ENCODE results near the gene ATP6V0A1.

Gene ATP6V0A1

DNA sequence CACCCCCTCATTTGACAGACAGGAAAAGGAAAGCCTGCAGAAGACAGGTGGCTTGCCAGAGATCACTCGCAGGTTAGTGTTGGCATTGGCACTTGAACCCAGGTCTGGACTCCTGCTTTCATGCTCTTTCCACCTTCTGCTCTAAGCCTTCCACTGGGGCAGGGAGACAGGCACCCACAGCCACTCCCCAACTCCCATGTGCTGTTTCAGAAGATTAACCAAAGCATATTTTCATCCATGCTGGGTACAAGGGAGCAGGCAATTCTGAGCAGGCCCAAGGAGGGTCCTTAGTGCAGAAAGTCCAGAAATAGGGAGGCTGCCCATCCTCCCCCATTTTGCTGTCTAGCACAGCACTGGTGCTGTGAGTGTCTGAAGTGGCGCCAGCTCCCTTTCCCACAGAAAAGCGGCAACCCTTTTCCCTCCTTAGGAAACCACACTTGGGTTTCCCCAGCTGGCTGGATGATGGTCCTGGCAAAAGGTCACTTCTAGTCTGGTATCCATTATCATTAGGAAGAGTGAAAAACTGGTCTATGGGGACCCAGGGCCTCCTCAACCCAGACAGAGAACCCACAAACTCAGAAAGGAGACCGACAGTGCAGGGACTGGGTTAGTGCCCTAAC lies 33.6 kb upstream of the ATP6V0A1 start:
- TF ChIP-seq CTCF (IDR thresholded peaks at IDR 0.05; ENCODE audit: insufficient read depth, missing control alignments): no peak
- DNase-seq (ENCODE audit: insufficient read length, low spot score): no peak
- FAIRE-seq: no peak

DNA sequence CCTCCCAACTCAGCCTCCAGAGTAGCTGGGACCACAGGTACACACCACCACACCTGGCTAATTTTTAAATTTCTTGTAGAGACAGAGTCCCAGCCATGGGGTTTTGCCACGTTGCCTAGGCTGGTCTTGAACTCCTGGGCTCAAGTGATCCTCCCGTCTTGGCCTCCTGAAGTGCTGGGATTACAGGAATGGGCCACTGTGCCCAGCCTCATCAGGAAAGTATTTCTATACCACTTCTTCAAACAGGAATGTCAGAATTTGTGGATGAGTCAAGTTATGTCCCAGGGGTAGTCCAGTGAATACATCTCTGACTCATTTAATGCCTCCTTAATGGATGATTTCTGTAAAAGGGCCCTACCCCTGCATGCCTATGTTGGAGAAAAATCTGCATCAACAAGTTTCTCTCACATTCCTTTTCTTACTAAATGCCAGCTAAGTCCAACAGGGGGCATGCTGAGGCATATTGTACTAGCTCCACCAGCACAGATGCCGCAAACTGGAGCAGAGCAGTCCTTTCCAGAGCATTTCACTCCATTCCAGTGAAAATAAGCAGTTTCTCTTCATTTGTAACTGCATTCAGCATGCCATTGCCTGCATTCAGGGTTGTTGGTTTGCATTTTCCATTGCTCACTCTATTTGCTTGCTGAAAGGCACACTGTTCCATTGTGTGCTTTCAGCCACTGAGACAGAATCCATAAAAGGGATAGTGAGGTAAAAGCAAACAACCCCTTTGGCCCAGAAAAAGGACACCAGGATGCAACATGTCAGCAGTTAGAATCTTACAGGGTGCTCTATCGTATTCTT lies 30.3 kb upstream of the ATP6V0A1 start:
- FAIRE-seq (no peak), DNase-seq (ENCODE audit: insufficient read length, low spot score) (no peak)
- peak; percentile 74 for TF ChIP-seq CTCF (IDR thresholded peaks at IDR 0.05; ENCODE audit: insufficient read depth, missing control alignments)

DNA sequence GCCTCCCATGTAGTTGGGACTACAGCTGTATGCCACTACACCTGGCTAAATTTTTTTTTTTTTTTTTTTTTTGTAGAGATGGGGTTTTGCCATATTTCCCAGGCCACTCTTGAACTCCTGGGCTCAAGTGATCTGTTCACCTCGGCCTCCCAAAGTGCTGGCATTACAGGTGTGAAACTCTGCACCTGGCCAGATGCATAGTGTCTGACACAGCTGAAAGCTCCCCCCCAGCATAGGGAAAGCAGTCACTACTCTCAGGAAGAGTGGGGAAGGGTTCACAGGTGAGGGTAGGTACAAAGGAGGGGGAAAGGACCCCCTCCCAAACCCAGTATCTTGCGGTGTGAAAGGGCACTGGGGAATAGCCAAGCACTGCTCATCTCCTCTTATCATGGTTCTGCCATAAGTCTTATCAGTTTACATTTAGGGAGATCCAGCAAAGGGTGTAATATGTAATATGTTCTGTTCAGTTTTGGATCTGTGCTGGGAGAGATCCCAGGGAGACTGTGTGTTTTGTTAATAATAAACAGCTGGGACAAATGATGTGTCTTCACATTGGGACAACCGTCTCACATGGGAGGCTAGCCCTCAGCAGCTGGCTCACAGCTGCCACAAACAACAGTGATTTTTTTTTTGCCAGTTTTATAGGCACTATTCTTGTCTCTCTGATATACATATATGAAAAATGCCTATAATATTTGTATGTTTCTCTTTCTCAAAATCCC lies 28.8 kb upstream of the ATP6V0A1 start:
- no peak for DNase-seq (ENCODE audit: insufficient read length, low spot score)
- no peak for FAIRE-seq
- TF ChIP-seq CTCF (IDR thresholded peaks at IDR 0.05; ENCODE audit: insufficient read depth, missing control alignments): no peak

DNA sequence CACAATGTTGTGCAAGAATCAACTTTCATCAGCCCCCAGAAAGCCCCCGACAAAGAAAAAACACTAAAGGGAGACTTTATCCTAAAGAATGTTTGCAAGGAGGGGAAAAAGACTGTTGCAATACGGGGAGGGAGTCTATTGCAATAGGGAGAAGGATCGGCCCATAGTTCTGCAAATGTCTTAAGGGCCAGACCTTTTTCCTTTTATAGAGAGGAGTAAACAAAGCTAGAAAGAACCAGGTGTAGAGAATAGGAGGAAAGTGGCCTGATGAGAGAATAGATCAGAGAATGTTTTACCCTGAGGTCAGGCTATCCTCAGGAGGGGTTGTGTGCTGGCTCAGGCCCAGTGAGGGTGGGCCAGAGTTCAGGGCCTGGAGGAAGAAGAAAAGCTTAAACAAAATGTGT lies 26.9 kb upstream of the ATP6V0A1 start:
- FAIRE-seq (no peak), DNase-seq (ENCODE audit: insufficient read length, low spot score) (no peak)
- TF ChIP-seq CTCF (IDR thresholded peaks at IDR 0.05; ENCODE audit: insufficient read depth, missing control alignments): no peak

- FAIRE-seq (no peak), DNase-seq (ENCODE audit: insufficient read length, low spot score) (no peak)
- TF ChIP-seq CTCF (IDR thresholded peaks at IDR 0.05; ENCODE audit: insufficient read depth, missing control alignments): no peak
These were observed 22.3 kb upstream of the ATP6V0A1 start for GRCh38 chr17:42436391-42436790.

- no peak for DNase-seq (ENCODE audit: insufficient read length, low spot score)
- FAIRE-seq: no peak
- peak; percentile 45 for TF ChIP-seq CTCF (IDR thresholded peaks at IDR 0.05; ENCODE audit: insufficient read depth, missing control alignments)
These were observed 19.8 kb upstream of the ATP6V0A1 start for GRCh38 chr17:42438600-42439567.

Data from D721Med (cell line).